Mesenchymal stem cell (in vitro differentiated cells and primary cell): ENCODE measurements around the gene ILKAP.

Experiments used
- DNase-seq: peaks from one replicate; pipeline ENCODE4 v3.0.0-alpha.2; 2013
- H2AFZ ChIP-seq: one replicate; pipeline ENCODE4 v1.6.1; 2013; ENCODE audit warnings: low read depth, mild to moderate bottlenecking, control low read depth, inconsistent platforms, low read length, moderate library complexity
- H2AK5ac ChIP-seq: 2 replicates; pipeline ENCODE4 v1.6.1; 2013; ENCODE audit warnings: low read length, moderate library complexity, mild to moderate bottlenecking, inconsistent platforms; ENCODE audit not compliant: severe bottlenecking
- H2BK120ac ChIP-seq: one replicate; pipeline ENCODE4 v1.6.1; 2013; ENCODE audit warnings: low read depth, mild to moderate bottlenecking, inconsistent platforms, low read length, moderate library complexity
- H2BK12ac ChIP-seq, 2 experiments: one replicate each; pipeline ENCODE4 v1.6.1; 2013; ENCODE audit warnings: inconsistent platforms in 2 of 2, low read length in 2 of 2, mild to moderate bottlenecking in 2 of 2, moderate library complexity in 2 of 2, control low read depth in 1 of 2
- H2BK15ac ChIP-seq: one replicate; pipeline ENCODE4 v1.6.1; 2013; ENCODE audit warnings: mild to moderate bottlenecking, low read depth, inconsistent platforms; ENCODE audit not compliant: poor library complexity, severe bottlenecking
- H2BK5ac ChIP-seq: 2 replicates; pipeline ENCODE4 v1.6.1; 2013; ENCODE audit warnings: low read depth, mild to moderate bottlenecking, low read length, control low read depth, inconsistent platforms; ENCODE audit not compliant: poor library complexity, severe bottlenecking
- H3K14ac ChIP-seq, 2 experiments: one replicate each; pipeline ENCODE4 v1.6.1; 2013; ENCODE audit warnings: inconsistent platforms in 2 of 2, low read length in 2 of 2, control low read depth in 1 of 2, mild to moderate bottlenecking in 1 of 2, moderate library complexity in 1 of 2
- H3K18ac ChIP-seq, 2 experiments: one replicate each; pipeline ENCODE4 v1.6.1; 2013; ENCODE audit warnings: inconsistent platforms in 2 of 2, low read length in 2 of 2, control low read depth in 1 of 2, low read depth in 1 of 2, mild to moderate bottlenecking in 1 of 2
- H3K23ac ChIP-seq, 2 experiments: one replicate each; pipeline ENCODE4 v1.6.1; 2013; ENCODE audit warnings: inconsistent platforms in 2 of 2, low read length in 2 of 2, mild to moderate bottlenecking in 2 of 2, moderate library complexity in 2 of 2, control low read depth in 1 of 2
- H3K27ac ChIP-seq: 2 replicates; pipeline ENCODE4 v1.5.1; 2013; ENCODE audit warnings: mild to moderate bottlenecking, moderate library complexity, low read length, control low read depth, inconsistent platforms; ENCODE audit not compliant: poor library complexity, severe bottlenecking
- H3K27me3 ChIP-seq, 2 experiments: 2 replicates each; pipeline versions ENCODE4 v1.6.1 to v1.7.0; 2013; ENCODE audit warnings: low read length in 2 of 2, mild to moderate bottlenecking in 2 of 2, moderate library complexity in 2 of 2, control low read depth in 1 of 2, inconsistent platforms in 1 of 2; ENCODE audit not compliant: control insufficient read depth in 1 of 2, insufficient read depth in 1 of 2
- H3K36me3 ChIP-seq, 2 experiments: 2 replicates each; pipeline versions ENCODE4 v1.6.1 to v1.7.0; 2013; ENCODE audit warnings: low read length in 2 of 2, control low read depth in 1 of 2, inconsistent platforms in 1 of 2, low read depth in 1 of 2, mild to moderate bottlenecking in 1 of 2; ENCODE audit not compliant: insufficient read depth in 2 of 2, control insufficient read depth in 1 of 2
- H3K4ac ChIP-seq, 2 experiments: one replicate each; pipeline ENCODE4 v1.6.1; 2013; ENCODE audit warnings: inconsistent platforms in 2 of 2, low read length in 2 of 2, mild to moderate bottlenecking in 2 of 2, moderate library complexity in 2 of 2, control low read depth in 1 of 2, low read depth in 1 of 2
- H3K4me1 ChIP-seq: 2 replicates; pipeline ENCODE4 v1.6.1; 2013; ENCODE audit warnings: low read depth, low read length, control low read depth; ENCODE audit not compliant: control insufficient read depth, insufficient read depth
- H3K4me2 ChIP-seq: 2 replicates; pipeline ENCODE4 v1.6.1; 2013; ENCODE audit warnings: low read length, mild to moderate bottlenecking, inconsistent platforms; ENCODE audit not compliant: poor library complexity, severe bottlenecking
- H3K4me3 ChIP-seq, 2 experiments: 2 replicates each; pipeline versions ENCODE4 v1.5.1 to v1.7.0; 2013; ENCODE audit warnings: low read length in 2 of 2, mild to moderate bottlenecking in 2 of 2, control low read depth in 1 of 2, low read depth in 1 of 2; ENCODE audit not compliant: insufficient read depth in 1 of 2
- H3K79me1 ChIP-seq: replicated peaks from 2 replicates; pipeline ENCODE4 v1.6.1; 2013; ENCODE audit warnings: mild to moderate bottlenecking, control low read depth, low read length, inconsistent platforms; ENCODE audit not compliant: poor library complexity, severe bottlenecking
- H3K9ac ChIP-seq: 2 replicates; pipeline ENCODE4 v1.7.0; 2013; ENCODE audit warnings: mild to moderate bottlenecking, low read length, moderate library complexity
- H3K9me3 ChIP-seq: 2 replicates; pipeline ENCODE4 v1.7.0; 2013; ENCODE audit warnings: mild to moderate bottlenecking, low read length; ENCODE audit not compliant: control insufficient read depth
- H4K8ac ChIP-seq: one replicate; pipeline ENCODE4 v1.6.1; 2013; ENCODE audit warnings: inconsistent platforms, mild to moderate bottlenecking, low read length, moderate library complexity
- H4K91ac ChIP-seq: one replicate; pipeline ENCODE4 v1.6.1; 2013; ENCODE audit warnings: mild to moderate bottlenecking, low read length, inconsistent platforms
- WGBS: methylation state at CpG from one replicate; pipeline ENCODE4 v1.1.7; 2013; ENCODE audit warnings: mixed read lengths; 5-methylcytosine and 5-hydroxymethylcytosine counted together

Gene ILKAP

GRCh38 chr2:238121511-238122286, 81.8 kb downstream of the ILKAP start:
- Histone ChIP-seq H4K91ac (no peak overlapping the region), H3K4me1 (peaks cover 12% of the 10 kb centered on the region), H4K8ac (no peak overlapping the region), H2BK5ac (no peak overlapping the region), H3K79me1 (no peaks in the 10 kb centered on the region), H3K23ac (no peak overlapping the region), H3K9ac (no peak overlapping the region), H3K27ac (no peak overlapping the region), H2BK15ac (no peak overlapping the region), H3K27me3 (peaks cover 53 to 60% of the 10 kb centered on the region in 2 experiments), H2AK5ac (no peak overlapping the region), H3K9me3 (peaks cover 6% of the 10 kb centered on the region), H3K18ac (no peak overlapping the region), H3K4me2 (no peak overlapping the region), H2BK12ac (no peak overlapping the region), H3K14ac (no peak overlapping the region), H2AFZ (no peak overlapping the region), H2BK120ac (no peak overlapping the region), H3K4ac (no peak overlapping the region), H3K36me3 (no peaks in the 10 kb centered on the region), H3K4me3 (no peak overlapping the region)
- WGBS = 91% methylated on average over 22 of the region's 27 CpGs
- DNase-seq = no peak

- H3K36me3 ChIP-seq = no peaks in the 10 kb centered on the region
- H3K9ac ChIP-seq = no peak overlapping the region
- no peak overlapping the region for H4K8ac ChIP-seq
- no peak overlapping the region for H3K4me3 ChIP-seq
- no peak overlapping the region for H3K14ac ChIP-seq
- H2AK5ac ChIP-seq = no peak overlapping the region
- peak; percentile 49 for DNase-seq
- H3K23ac ChIP-seq = no peak overlapping the region
- H3K18ac ChIP-seq = no peak overlapping the region
- H3K27me3 ChIP-seq = peaks cover 53 to 67% of the 10 kb centered on the region in 2 experiments
- H3K4ac ChIP-seq = no peak overlapping the region
- H2BK120ac ChIP-seq = no peak overlapping the region
- H2BK12ac ChIP-seq = no peak overlapping the region
- H2BK15ac ChIP-seq = no peak overlapping the region
- no peaks in the 10 kb centered on the region for H3K79me1 ChIP-seq
- H3K9me3 ChIP-seq = peaks cover 6% of the 10 kb centered on the region
- 27% methylated on average over 29 of the region's 30 CpGs for WGBS
- no peak overlapping the region for H2BK5ac ChIP-seq
- H3K4me2 ChIP-seq = no peak overlapping the region
- H4K91ac ChIP-seq = no peak overlapping the region
- peaks cover 12% of the 10 kb centered on the region for H3K4me1 ChIP-seq
- no peak overlapping the region for H3K27ac ChIP-seq
- H2AFZ ChIP-seq = no peak overlapping the region
These were observed 82.8 kb downstream of the ILKAP start for GRCh38 chr2:238120463-238121298.
